Measurements from ENCODE around the gene PALS1. TPM values are rescaled to one million over a fixed set of nuclear protein-coding genes. Genes with fewer than 3 reads are reported as not detected.

The PALS1 gene
- polyA plus RNA-seq, 1 donor from 2014 or later: 8.3 TPM

GRCh38 chr14:67228325-67228984, 12.8 kb upstream of the PALS1 start:
- H3K27ac ChIP-seq (ENCODE audit: low read length): no peak overlapping the region
- no peaks in the 10 kb centered on the region for H3K27me3 ChIP-seq (ENCODE audit: insufficient read depth, low read depth, low read length)
- no peak overlapping the region for H3K4me3 ChIP-seq (ENCODE audit: low read length)
- H3K79me2 ChIP-seq (replicated peaks; ENCODE audit: insufficient read depth, low read length): no peaks in the 10 kb centered on the region
- no peak overlapping the region for H2AFZ ChIP-seq (ENCODE audit: low read depth, low read length)
- no peak overlapping the region for H3K4me2 ChIP-seq (ENCODE audit: low read length)
- H3K9ac ChIP-seq (ENCODE audit: low read length): no peak overlapping the region
- H3K9me3 ChIP-seq (ENCODE audit: low read length): no peaks in the 10 kb centered on the region
- no peaks in the 10 kb centered on the region for H4K20me1 ChIP-seq (ENCODE audit: insufficient read depth)
- no peaks in the 10 kb centered on the region for H3K36me3 ChIP-seq (ENCODE audit: insufficient read depth, low read length)
- no peaks in the 10 kb centered on the region for H3K9me2 ChIP-seq (ENCODE audit: insufficient read depth, low read length)
- H3F3A ChIP-seq (ENCODE audit: insufficient read depth, low read length, poor library complexity, severe bottlenecking): no peaks in the 10 kb centered on the region
- no peak for TF ChIP-seq SMC3 (conservative IDR thresholded peaks at IDR 0.05; ENCODE audit: poor library complexity)

GRCh38 chr14:67232066-67232465, 9.2 kb upstream of the PALS1 start:
- TF ChIP-seq CTCF (IDR thresholded peaks at IDR 0.05; ENCODE audit: poor library complexity, severe bottlenecking) (no peak), POLR2AphosphoS5 (IDR thresholded peaks at IDR 0.05) (no peak), TAF1 (IDR thresholded peaks at IDR 0.05; ENCODE audit: low read depth) (no peak), EP300 (conservative IDR thresholded peaks at IDR 0.05; ENCODE audit: poor library complexity, severe bottlenecking) (no peak), SMC3 (conservative IDR thresholded peaks at IDR 0.05; ENCODE audit: poor library complexity) (no peak), RAD21 (conservative IDR thresholded peaks at IDR 0.05) (no peak), MXI1 (conservative IDR thresholded peaks at IDR 0.05; ENCODE audit: poor library complexity, severe bottlenecking) (no peak), EZH2 (IDR thresholded peaks at IDR 0.05; ENCODE audit: borderline replicate concordance, insufficient read depth, low read length, poor library complexity, severe bottlenecking) (no peak), REST (IDR thresholded peaks at IDR 0.05; ENCODE audit: borderline replicate concordance) (no peak)
- H2AFZ ChIP-seq (ENCODE audit: low read depth, low read length): no peak overlapping the region
- H3K4me2 ChIP-seq (ENCODE audit: low read length): no peak overlapping the region
- H3F3A ChIP-seq (ENCODE audit: insufficient read depth, low read length, poor library complexity, severe bottlenecking): no peaks in the 10 kb centered on the region
- H3K27me3 ChIP-seq (ENCODE audit: insufficient read depth, low read depth, low read length): no peaks in the 10 kb centered on the region
- H3K4me3 ChIP-seq (ENCODE audit: low read length): no peak overlapping the region
- H3K9me3 ChIP-seq (ENCODE audit: low read length): no peaks in the 10 kb centered on the region
- no peaks in the 10 kb centered on the region for H4K20me1 ChIP-seq (ENCODE audit: insufficient read depth)
- no peaks in the 10 kb centered on the region for H3K9me2 ChIP-seq (ENCODE audit: insufficient read depth, low read length)
- no peak overlapping the region for H3K27ac ChIP-seq (ENCODE audit: low read length)
- H3K36me3 ChIP-seq (ENCODE audit: insufficient read depth, low read length): no peaks in the 10 kb centered on the region
- H3K79me2 ChIP-seq (replicated peaks; ENCODE audit: insufficient read depth, low read length): no peaks in the 10 kb centered on the region
- H3K9ac ChIP-seq (ENCODE audit: low read length): no peak overlapping the region
